Measurements from ENCODE around the gene SSU72. TPM values are rescaled to one million over a fixed set of nuclear protein-coding genes. Genes with fewer than 3 reads are reported as not detected.

Gene SSU72
- 100 to 1,000 TPM in 1 of 2 experiments, 10 to 100 TPM in 1; 95.4 to 101 TPM for total RNA-seq
- 119 TPM for polyA plus RNA-seq (2013, experiment 1 of 2)
- 122 TPM for polyA plus RNA-seq (2013, experiment 2 of 2)
- 85.4 to 205 (median 131) reads per million in 172 experiments for total RNA-seq

DNA sequence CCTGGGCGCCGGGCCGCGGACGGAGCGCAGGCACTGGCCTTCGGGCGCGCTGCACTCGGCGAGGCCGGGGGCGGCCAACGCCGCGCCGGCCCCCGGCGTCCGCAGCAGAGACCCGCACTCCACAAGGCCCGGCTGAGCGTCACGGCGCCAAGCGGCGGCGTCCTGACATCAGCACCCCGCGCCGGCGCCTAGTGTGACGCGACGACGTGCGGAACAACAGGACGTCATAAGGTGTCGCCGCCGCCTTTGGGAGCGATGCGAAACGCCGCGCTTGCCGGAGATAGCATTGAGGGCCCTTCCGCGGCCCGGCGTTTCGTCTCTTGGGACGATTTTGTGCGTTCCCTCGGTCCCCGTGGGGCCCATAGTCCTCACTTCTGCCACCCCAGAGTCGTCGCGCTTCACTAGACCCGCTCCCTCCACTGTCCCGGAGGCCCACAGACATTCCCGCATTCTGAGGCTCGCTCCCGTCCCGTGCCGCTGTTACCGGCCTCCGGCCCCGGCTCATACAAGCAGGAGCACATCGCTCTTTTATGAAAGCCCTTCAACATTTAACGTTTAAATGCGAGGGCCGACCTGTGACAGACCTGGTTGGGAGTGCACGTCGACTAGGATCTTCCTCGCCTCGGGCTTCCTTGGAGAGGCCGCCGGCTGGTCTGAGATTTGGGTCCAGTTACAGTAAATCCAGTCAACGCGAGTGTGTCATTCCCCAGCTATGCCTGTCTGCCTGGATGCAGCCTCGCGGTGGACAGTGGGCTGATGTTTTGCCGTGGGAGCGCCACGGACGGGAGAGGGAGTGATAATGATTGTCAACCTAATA, at the start of gene SSU72:
SSU72 (minus strand) TSS at position 143 of the 817 bp plus-strand sequence. CDS start 306 bp downstream, outside the sequence.
- POLR2A ChIA-PET, result interaction anchor here (2.1 to 4.7 kb wide), 3 partner anchors 40 to 55 kb away, joined by 18 to 38 read pairs (median 22); partner anchors contain the start of gene MIB2
- CTCF ChIA-PET, result interaction anchor here (1.1 kb wide), 1 partner anchor 28 kb away, joined by 4 read pairs; no protein-coding TSS in a partner anchor
- Mint-ChIP-seq H3K4me1 (ENCODE audit: low read depth) (peaks cover 36% of the 10 kb centered on the region), H3K4me3 (peak within 1 kb of the TSS; percentile 98), H3K36me3 (ENCODE audit: low read depth) (peaks cover 35% of the 10 kb centered on the region), H3K27ac (peak within 1 kb of the TSS; percentile 100), H3K27me3 (no peaks in the 10 kb centered on the region), H3K9me3 (no peaks in the 10 kb centered on the region)
- Histone ChIP-seq H3K4me3 (ENCODE audit: low read length) (peak within 1 kb of the TSS; percentile 85), H3K4me1 (ENCODE audit: insufficient read depth, low read length) (peaks cover 54% of the 10 kb centered on the region), H3K27me3 (ENCODE audit: control insufficient read depth in 1 of 2, insufficient read depth in 2 of 2, low read length in 2 of 2) (no peaks in the 10 kb centered on the region), H3K9me3 (ENCODE audit: control insufficient read depth in 1 of 2, insufficient read depth in 1 of 2, low read length in 2 of 2) (no peaks in the 10 kb centered on the region), H3K27ac (ENCODE audit: low read depth in 1 of 2, low read length in 2 of 2) (peak within 1 kb of the TSS; percentile 98 to 99), H3K36me3 (ENCODE audit: insufficient read depth, low read length) (peaks cover 9% of the 10 kb centered on the region)
- no peak for TF ChIP-seq CTCF (IDR thresholded peaks at IDR 0.05)
- intact Hi-C loops (cut with DNase I, micrococcal nuclease), result loop anchor here (1.0 to 10.0 kb wide), 6 partner anchors 39 to 147 kb away; partner anchors contain the start of genes ATAD3A (in 1 of the 2), ATAD3B (in 1 of the 2), CDK11A (in 1 of the 2) and CDK11B (in 1 of the 2)
- DNase-seq (peak; percentile 89 to 97 (median 91)), ATAC-seq (ENCODE audit: poor library complexity) (peak; percentile 78)

- H3K4me1 Mint-ChIP-seq (ENCODE audit: low read depth), result no peaks in the 10 kb centered on the region
- intact Hi-C loops (cut with DNase I, micrococcal nuclease), result no loop called here
- CTCF ChIA-PET, result no interaction called here
- Histone ChIP-seq H3K4me1 (ENCODE audit: insufficient read depth, low read length) (peaks cover 11% of the 10 kb centered on the region), H3K4me3 (ENCODE audit: low read length) (no peak overlapping the region), H3K36me3 (ENCODE audit: insufficient read depth, low read length) (no peaks in the 10 kb centered on the region), H3K27ac (ENCODE audit: low read depth in 1 of 2, low read length in 2 of 2) (no peak overlapping the region), H3K9me3 (ENCODE audit: control insufficient read depth in 1 of 2, insufficient read depth in 1 of 2, low read length in 2 of 2) (no peaks in the 10 kb centered on the region), H3K27me3 (ENCODE audit: control insufficient read depth in 1 of 2, insufficient read depth in 2 of 2, low read length in 2 of 2) (no peaks in the 10 kb centered on the region)
- POLR2A ChIA-PET, result no interaction called here
- no peaks in the 10 kb centered on the region for H3K27me3 Mint-ChIP-seq
- TF ChIP-seq CTCF (IDR thresholded peaks at IDR 0.05), result no peak
- ATAC-seq (ENCODE audit: poor library complexity) (no peak), DNase-seq (no peak)
- no peaks in the 10 kb centered on the region for H3K36me3 Mint-ChIP-seq (ENCODE audit: low read depth)
- no peak overlapping the region for H3K27ac Mint-ChIP-seq
- H3K9me3 Mint-ChIP-seq, result no peaks in the 10 kb centered on the region
- no peak overlapping the region for H3K4me3 Mint-ChIP-seq
These were observed 49.2 kb upstream of the SSU72 start for GRCh38 chr1:1623631-1624442.

DNA sequence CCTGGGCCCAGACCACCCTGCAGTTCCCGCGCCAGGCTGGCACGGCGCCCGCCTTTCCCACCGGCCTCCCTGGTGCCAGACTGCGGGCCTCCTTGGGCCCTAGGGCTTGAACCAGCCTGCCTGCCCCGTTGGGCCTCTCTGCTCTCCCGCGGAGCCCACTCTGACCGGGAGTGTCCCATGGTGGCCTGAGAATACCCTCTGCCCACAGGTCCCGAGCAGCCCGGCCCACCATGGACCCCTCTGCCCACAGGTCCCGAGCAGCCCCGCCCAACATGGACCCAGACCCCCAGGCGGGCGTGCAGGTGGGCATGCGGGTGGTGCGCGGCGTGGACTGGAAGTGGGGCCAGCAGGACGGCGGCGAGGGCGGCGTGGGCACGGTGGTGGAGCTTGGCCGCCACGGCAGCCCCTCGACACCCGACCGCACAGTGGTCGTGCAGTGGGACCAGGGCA, 48.5 kb upstream of the SSU72 start:
- Histone ChIP-seq H3K27me3 (ENCODE audit: control insufficient read depth in 1 of 2, insufficient read depth in 2 of 2, low read length in 2 of 2) (no peaks in the 10 kb centered on the region), H3K27ac (ENCODE audit: low read depth in 1 of 2, low read length in 2 of 2) (no peak overlapping the region), H3K9me3 (ENCODE audit: control insufficient read depth in 1 of 2, insufficient read depth in 1 of 2, low read length in 2 of 2) (no peaks in the 10 kb centered on the region), H3K36me3 (ENCODE audit: insufficient read depth, low read length) (no peaks in the 10 kb centered on the region), H3K4me1 (ENCODE audit: insufficient read depth, low read length) (peaks cover 5% of the 10 kb centered on the region), H3K4me3 (ENCODE audit: low read length) (no peak overlapping the region)
- Mint-ChIP-seq H3K4me3 (no peak overlapping the region), H3K27me3 (no peaks in the 10 kb centered on the region), H3K27ac (no peak overlapping the region), H3K4me1 (ENCODE audit: low read depth) (no peaks in the 10 kb centered on the region), H3K36me3 (ENCODE audit: low read depth) (no peaks in the 10 kb centered on the region), H3K9me3 (no peaks in the 10 kb centered on the region)
- peak in 1 of 14 experiments; percentile 35 for DNase-seq
- TF ChIP-seq CTCF (IDR thresholded peaks at IDR 0.05), result no peak
- intact Hi-C loops (cut with DNase I, micrococcal nuclease), result no loop called here
- POLR2A ChIA-PET, result no interaction called here
- no peak for ATAC-seq (ENCODE audit: poor library complexity)
- CTCF ChIA-PET, result no interaction called here

Measured in CD4-positive, alpha-beta T cell (primary cell).